Spleen (tissue), 7 donors: ENCODE data around the gene IGLL5.

ENCODE experiments used
- CTCF ChIP-seq, 11 experiments: fragments of 200-600 bp in 7 of 11; fragments of 450-650 bp in 4 of 11; sonication (generic) in 4 of 11; IDR thresholded peaks in 8 of 11; conservative IDR thresholded peaks in 3 of 11; 1 replicate in 7 of 11; 2 replicates in 4 of 11; pipeline versions ENCODE4 v1.4.0 to v1.8.0; 2016 to 2021; ENCODE audit warnings: antibody characterized with exemption in 11 of 11, inconsistent platforms in 4 of 11, mild to moderate bottlenecking in 1 of 11
- POLR2AphosphoS5 ChIP-seq, 3 donors: sonication (generic); formaldehyde crosslinking; IDR thresholded peaks; one replicate each; pipeline ENCODE4 v1.5.1; 2017; ENCODE audit warnings: antibody characterized with exemption in 3 of 3
- donor health status: DM: no; HTN: no; CAD: no; lungs with moderate emphysema.
- donor health status: DM: no; HTN: no; CAD: no.
- donor health status: DM: no; HTN: no; CAD: no.

- no peak for TF ChIP-seq CTCF (IDR thresholded peaks at IDR 0.05 in 8 of 11, conservative IDR thresholded peaks at IDR 0.05 in 3 of 11)
- no peak for TF ChIP-seq POLR2AphosphoS5 (IDR thresholded peaks at IDR 0.05)
Measured at GRCh38 chr22:22916215-22916951, 28.8 kb downstream of the IGLL5 start.
